ENCODE data around the gene GSTO1. TPM values are rescaled to one million over a fixed set of nuclear protein-coding genes. Genes with fewer than 3 reads are reported as not detected.
A peak's percentile ranks its signal among the peaks of the same experiment; 100 is the strongest.

GSTO1 gene
- total and polyA plus RNA-seq, 4 donors, result 137 to 349 (median 211) TPM

- Histone ChIP-seq H3K4me3 (ENCODE audit: low read depth in 1 of 3, low read length in 3 of 3) (no peak overlapping the region), H3K36me3 (ENCODE audit: control insufficient read depth in 4 of 4, insufficient read depth in 3 of 4, low read depth in 1 of 4, low read length in 3 of 4) (no peaks in the 10 kb centered on the region), H3K9ac (ENCODE audit: low read depth in 1 of 2, low read length in 2 of 2) (no peak overlapping the region), H3K4me1 (ENCODE audit: control insufficient read depth in 4 of 4, insufficient read depth in 4 of 4, low read length in 3 of 4) (peaks cover 0 to 5% (median 2%) of the 10 kb centered on the region in 4 donors), H3K27me3 (ENCODE audit: control insufficient read depth in 4 of 4, insufficient read depth in 4 of 4, low read length in 3 of 4) (no peaks in the 10 kb centered on the region), H3K27ac (ENCODE audit: low read depth in 1 of 2, low read length in 2 of 2) (no peak overlapping the region), H3K9me3 (ENCODE audit: control insufficient read depth in 4 of 4, low read length in 3 of 4) (no peaks in the 10 kb centered on the region)
- DNase-seq (ENCODE audit: low spot score), result peak; percentile 90
- 3% methylated on average over 26 of the region's 26 CpGs for WGBS
- TF ChIP-seq REST (IDR thresholded peaks at IDR 0.05), result no peak
- peak in 1 of 2 donors; percentile 19 for TF ChIP-seq JUND (IDR thresholded peaks at IDR 0.05)
- TF ChIP-seq HNF4G (IDR thresholded peaks at IDR 0.05), result no peak
- peak; percentile 22 to 37 for TF ChIP-seq RXRA (IDR thresholded peaks at IDR 0.05)
- peak; percentile 99 for TF ChIP-seq CTCF (IDR thresholded peaks at IDR 0.05; ENCODE audit: low read depth, low read length, missing input control)
- TF ChIP-seq MAX (IDR thresholded peaks at IDR 0.05), result peak; percentile 5
- no peak for TF ChIP-seq NR2F2 (IDR thresholded peaks at IDR 0.05)
- TF ChIP-seq FOXA1 (IDR thresholded peaks at IDR 0.05), result no peak
- no peak for TF ChIP-seq ZBTB33 (IDR thresholded peaks at IDR 0.05)
- TF ChIP-seq FOXA2 (IDR thresholded peaks at IDR 0.05), result no peak
- TF ChIP-seq EGR1 (IDR thresholded peaks at IDR 0.05; ENCODE audit: low read depth in 2 of 2), result no peak
- TF ChIP-seq YY1 (IDR thresholded peaks at IDR 0.05), result peak; percentile 24
- TF ChIP-seq HNF4A (conservative IDR thresholded peaks at IDR 0.05), result peak in 1 of 2 donors; percentile 17
- no peak for TF ChIP-seq TAF1 (conservative IDR thresholded peaks at IDR 0.05)
- TF ChIP-seq GABPA (IDR thresholded peaks at IDR 0.05 in 1 of 2, conservative IDR thresholded peaks at IDR 0.05 in 1 of 2), result no peak
- TF ChIP-seq SP1 (IDR thresholded peaks at IDR 0.05), result no peak
- TF ChIP-seq RAD21 (IDR thresholded peaks at IDR 0.05), result peak; percentile 92 to 96
- no peak for TF ChIP-seq ATF3 (IDR thresholded peaks at IDR 0.05)
Measured at GRCh38 chr10:104291439-104291951, 36.8 kb downstream of the GSTO1 start.
